Caco-2 (cell line): ENCODE results near the gene TTLL11. TPM values are rescaled to one million over a fixed set of nuclear protein-coding genes. Genes with fewer than 3 reads are reported as not detected.

Experiments
- BruUV-seq: library from RNA; stranded (reverse); fragments of 400-500 nt; replicated peaks from 2 replicates; lab custom pipeline; 2021; lab: Mats Ljungman, UMichigan
- CTCF ChIA-PET: fragments of 300-600 bp; sonication (Branson Sonifier 250); formaldehyde crosslinking; loops from one replicate; lab custom pipeline; 2022; ENCODE audit warnings: antibody characterized with exemption; lab: Charles Lee
- POLR2A ChIA-PET: fragments of 300-600 bp; sonication (Branson Sonifier 250); formaldehyde crosslinking; loops from one replicate; lab custom pipeline; 2022; ENCODE audit warnings: antibody characterized with exemption; lab: Charles Lee
- DNase-seq, 2 experiments: peaks; one replicate each; pipeline versions ENCODE4 v3.0.0 to v3.0.0-alpha.2; 2020 to 2022
- H3K27me3 ChIP-seq: replicated peaks from 2 replicates; pipeline ENCODE4 v1.6.0; 2011; ENCODE audit warnings: low read length; ENCODE audit not compliant: control insufficient read depth, insufficient read depth
- H3K36me3 ChIP-seq: 2 replicates; pipeline ENCODE4 v1.5.1; 2011; ENCODE audit warnings: low read length; ENCODE audit not compliant: control insufficient read depth, insufficient read depth
- H3K4me1 ChIP-seq: fragments of 250-450 bp; sonication (Bioruptor Pico); 2 replicates; pipeline ENCODE4 v1.5.1; 2020; ENCODE audit warnings: mild to moderate bottlenecking
- H3K4me3 ChIP-seq: 2 replicates; pipeline ENCODE4 v1.5.1; 2011; ENCODE audit warnings: low read depth, mild to moderate bottlenecking, control low read depth, low read length
- H3K9me3 ChIP-seq: fragments of 250-450 bp; sonication (Bioruptor Pico); 2 replicates; pipeline ENCODE4 v1.5.1; 2020; ENCODE audit warnings: mild to moderate bottlenecking, moderate library complexity
- H3K27ac Mint-ChIP-seq: one replicate; pipeline ENCODE4 v1.8.0; 2022; ENCODE audit warnings: mixed read lengths; ENCODE audit not compliant: unreplicated experiment
- H3K27me3 Mint-ChIP-seq: one replicate; pipeline ENCODE4 v1.8.0; 2022; ENCODE audit warnings: mixed read lengths; ENCODE audit not compliant: insufficient read depth, unreplicated experiment
- H3K36me3 Mint-ChIP-seq: one replicate; pipeline ENCODE4 v1.8.0; 2022; ENCODE audit warnings: mild to moderate bottlenecking, mixed read lengths; ENCODE audit not compliant: insufficient read depth, unreplicated experiment
- H3K4me1 Mint-ChIP-seq: one replicate; pipeline ENCODE4 v1.8.0; 2022; ENCODE audit warnings: low read depth, mixed read lengths; ENCODE audit not compliant: unreplicated experiment
- H3K4me3 Mint-ChIP-seq: one replicate; pipeline ENCODE4 v1.8.0; 2022; ENCODE audit warnings: mild to moderate bottlenecking, moderate library complexity, mixed read lengths; ENCODE audit not compliant: unreplicated experiment
- H3K9me3 Mint-ChIP-seq: one replicate; pipeline ENCODE4 v1.8.0; 2022; ENCODE audit warnings: mixed read lengths; ENCODE audit not compliant: unreplicated experiment
- CTCF ChIP-seq, 2 experiments: fragments of 200-600 bp in 1 of 2; IDR thresholded peaks; 1 replicate in 1 of 2; 2 replicates in 1 of 2; pipeline versions ENCODE4 v1.5.1 to v1.8.0; 2011 to 2022; ENCODE audit warnings: antibody characterized with exemption in 1 of 2, control low read depth in 1 of 2, inconsistent platforms in 1 of 2, low read depth in 1 of 2, low read length in 1 of 2, mild to moderate bottlenecking in 1 of 2, moderate library complexity in 1 of 2; ENCODE audit not compliant: insufficient read depth in 1 of 2, severe bottlenecking in 1 of 2, unreplicated experiment in 1 of 2
- intact Hi-C: fragments of 100-400 bp; cut with micrococcal nuclease; formaldehyde crosslinking; loops from one replicate; pipeline ENCODE4 v1.10.0; 2022; ENCODE audit not compliant: unreplicated experiment
- total RNA-seq: library from RNA; stranded (reverse); gene quantifications from 2 replicates; pipeline ENCODE4 v1.2.3, GENCODE V29; 2022

TTLL11 gene
- total RNA-seq, 1 experiment from 2014 or later, result 4.4 TPM

- no peaks in the 10 kb centered on the region for H3K36me3 Mint-ChIP-seq
- H3K27me3 ChIP-seq, result no peaks in the 10 kb centered on the region
- no peak for TF ChIP-seq CTCF (IDR thresholded peaks at IDR 0.05; ENCODE audit: insufficient read depth in 1 of 2, low read depth in 1 of 2, low read length in 1 of 2, severe bottlenecking in 1 of 2, unreplicated experiment in 1 of 2)
- no peaks in the 10 kb centered on the region for H3K4me1 ChIP-seq
- BruUV-seq, result no TSS peak
- ChIA-PET POLR2A (no interaction called here), CTCF (no interaction called here)
- H3K4me1 Mint-ChIP-seq, result no peaks in the 10 kb centered on the region
- H3K9me3 ChIP-seq, result no peaks in the 10 kb centered on the region
- intact Hi-C loops, result no loop called here
- DNase-seq, result no peak
- no peaks in the 10 kb centered on the region for H3K36me3 ChIP-seq
- H3K9me3 Mint-ChIP-seq, result no peaks in the 10 kb centered on the region
- H3K4me3 Mint-ChIP-seq, result no peak overlapping the region
- H3K27ac Mint-ChIP-seq, result no peak overlapping the region
- H3K27me3 Mint-ChIP-seq, result no peaks in the 10 kb centered on the region
- no peak overlapping the region for H3K4me3 ChIP-seq
These were observed 257.3 kb downstream of the TTLL11 start for GRCh38 chr9:121835587-121836365.

- Histone ChIP-seq H3K36me3 (no peaks in the 10 kb centered on the region), H3K4me3 (no peak overlapping the region), H3K4me1 (no peaks in the 10 kb centered on the region), H3K9me3 (no peaks in the 10 kb centered on the region), H3K27me3 (no peaks in the 10 kb centered on the region)
- no peaks in the 10 kb centered on the region for H3K27me3 Mint-ChIP-seq
- DNase-seq, result no peak
- ChIA-PET POLR2A (no interaction called here), CTCF (interaction anchor here (1.2 kb wide), 1 partner anchor 287 kb away, joined by 3 read pairs; no protein-coding TSS in a partner anchor)
- no peak overlapping the region for H3K27ac Mint-ChIP-seq
- no peaks in the 10 kb centered on the region for H3K36me3 Mint-ChIP-seq
- no peak for TF ChIP-seq CTCF (IDR thresholded peaks at IDR 0.05; ENCODE audit: insufficient read depth in 1 of 2, low read depth in 1 of 2, low read length in 1 of 2, severe bottlenecking in 1 of 2, unreplicated experiment in 1 of 2)
- no TSS peak for BruUV-seq
- H3K4me3 Mint-ChIP-seq, result no peak overlapping the region
- intact Hi-C loops, result no loop called here
- H3K4me1 Mint-ChIP-seq, result no peaks in the 10 kb centered on the region
- H3K9me3 Mint-ChIP-seq, result no peaks in the 10 kb centered on the region
These were observed 260.0 kb downstream of the TTLL11 start for GRCh38 chr9:121833061-121833460.

GRCh38 chr9:121831869-121832268, 261.2 kb downstream of the TTLL11 start:
- Histone ChIP-seq H3K4me3 (no peak overlapping the region), H3K4me1 (no peaks in the 10 kb centered on the region), H3K27me3 (no peaks in the 10 kb centered on the region), H3K9me3 (no peaks in the 10 kb centered on the region), H3K36me3 (no peaks in the 10 kb centered on the region)
- POLR2A ChIA-PET, result no interaction called here
- Mint-ChIP-seq H3K27me3 (no peaks in the 10 kb centered on the region), H3K9me3 (no peaks in the 10 kb centered on the region), H3K27ac (no peak overlapping the region), H3K4me1 (no peaks in the 10 kb centered on the region), H3K4me3 (no peak overlapping the region), H3K36me3 (no peaks in the 10 kb centered on the region)
- TF ChIP-seq CTCF (IDR thresholded peaks at IDR 0.05; ENCODE audit: insufficient read depth in 1 of 2, low read depth in 1 of 2, low read length in 1 of 2, severe bottlenecking in 1 of 2, unreplicated experiment in 1 of 2), result no peak
- DNase-seq, result no peak
- CTCF ChIA-PET, result interaction anchor here (0.6 kb wide), 1 partner anchor 140 kb away, joined by 3 read pairs; no protein-coding TSS in a partner anchor
- intact Hi-C loops, result no loop called here
- BruUV-seq, result no TSS peak
